Endodermal cell (in vitro differentiated cells): Measurements from ENCODE around the gene PRL. TPM values are rescaled to one million over a fixed set of nuclear protein-coding genes. Genes with fewer than 3 reads are reported as not detected.

ENCODE experiments used
- DNase-seq: peaks from one replicate; pipeline ENCODE4 v3.0.0-alpha.2; 2017
- H3K27ac ChIP-seq: 2 replicates; pipeline ENCODE4 v1.5.1; 2013; ENCODE audit warnings: mild to moderate bottlenecking, low read depth, low read length, moderate library complexity
- H3K27me3 ChIP-seq: 2 replicates; pipeline ENCODE4 v1.6.1; 2013; ENCODE audit warnings: mild to moderate bottlenecking, low read length, moderate library complexity; ENCODE audit not compliant: insufficient read depth, control insufficient read depth, poor library complexity, severe bottlenecking
- H3K36me3 ChIP-seq: 2 replicates; pipeline ENCODE4 v1.7.0; 2013; ENCODE audit warnings: mild to moderate bottlenecking, low read length, moderate library complexity; ENCODE audit not compliant: control insufficient read depth, insufficient read depth
- H3K4me1 ChIP-seq: one replicate; pipeline ENCODE4 v1.7.0; 2013; ENCODE audit warnings: low read length; ENCODE audit not compliant: control insufficient read depth, insufficient read depth
- H3K4me3 ChIP-seq: 2 replicates; pipeline ENCODE4 v1.5.1; 2013; ENCODE audit warnings: mild to moderate bottlenecking, low read length, moderate library complexity
- H3K9ac ChIP-seq: 2 replicates; pipeline ENCODE4 v1.6.1; 2013; ENCODE audit warnings: mild to moderate bottlenecking, low read length, moderate library complexity; ENCODE audit not compliant: poor library complexity, severe bottlenecking; ENCODE audit errors: extremely low read depth
- H3K9me3 ChIP-seq: 2 replicates; pipeline ENCODE4 v1.6.1; 2013; ENCODE audit warnings: mild to moderate bottlenecking, low read length, moderate library complexity; ENCODE audit not compliant: control insufficient read depth
- H3K27ac Mint-ChIP-seq: 2 replicates; pipeline ENCODE4 v1.8.0; 2020; ENCODE audit warnings: mixed read lengths
- H3K27me3 Mint-ChIP-seq: 2 replicates; pipeline ENCODE4 v1.8.0; 2021; ENCODE audit warnings: mild to moderate bottlenecking, mixed read lengths; ENCODE audit not compliant: insufficient read depth
- H3K36me3 Mint-ChIP-seq: 2 replicates; pipeline ENCODE4 v1.8.0; 2020; ENCODE audit warnings: low read depth, mixed read lengths
- H3K4me1 Mint-ChIP-seq: 2 replicates; pipeline ENCODE4 v1.8.0; 2020; ENCODE audit warnings: mixed read lengths
- H3K4me3 Mint-ChIP-seq: 2 replicates; pipeline ENCODE4 v1.8.0; 2020; ENCODE audit warnings: mild to moderate bottlenecking, moderate library complexity, mixed read lengths
- H3K9me3 Mint-ChIP-seq: 2 replicates; pipeline ENCODE4 v1.8.0; 2020; ENCODE audit warnings: mild to moderate bottlenecking, mixed read lengths
- WGBS, 2 experiments: methylation state at CpG; one replicate each; pipeline versions ENCODE4 v1.1.5 to v1.1.7; 2013; ENCODE audit warnings: missing lambda C conversion rate in 2 of 2, mixed read lengths in 1 of 2; ENCODE audit not compliant: insufficient coverage in 1 of 2, insufficient read length in 1 of 2; 5-methylcytosine and 5-hydroxymethylcytosine counted together
- total RNA-seq, 2 donors: library from RNA; stranded (reverse); fragmentation: NEBNext Ultra II Directional in 1 of 2; extraction: Animal tissue kit (Norgen Biotek cat#: 25700) in 1 of 2; gene quantifications; 2 replicates in 1 of 2; 3 replicates in 1 of 2; pipeline ENCODE4 v1.2.1, GENCODE V29; 2021
- TF ChIP-seq, protein P1 (sequence below): fragments of 200-600 bp; sonication (generic); conservative IDR thresholded peaks from 2 replicates; pipeline ENCODE4 v1.5.0; 2021; ENCODE audit warnings: antibody characterized with exemption, mild to moderate bottlenecking

Gene PRL
- total RNA-seq, 2 donors from 2014 or later = not detected

DNA sequence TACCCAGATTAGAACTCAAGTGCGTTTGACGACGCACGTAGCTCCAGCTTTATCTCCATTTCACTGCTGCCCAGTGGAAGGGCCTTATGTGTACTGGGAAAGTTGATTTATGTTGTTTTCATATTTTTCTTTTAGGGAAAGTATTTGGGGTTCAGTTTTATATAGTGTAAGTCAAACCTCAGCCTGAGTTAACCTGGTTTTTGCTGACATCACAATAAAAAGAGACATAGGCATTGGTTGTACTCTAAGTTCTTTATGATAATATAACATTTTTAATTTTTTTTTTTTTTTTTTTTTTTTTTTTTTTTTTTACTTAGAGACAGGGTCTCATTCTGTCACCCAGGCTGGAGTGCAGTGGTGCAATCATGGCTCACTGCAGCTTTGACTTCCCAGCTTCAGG lies 34.1 kb upstream of the PRL start:
- no peak overlapping the region for H3K27ac Mint-ChIP-seq
- 99 to 100% methylated on average over 1 to 4 of the region's 4 CpGs for WGBS, 2 experiments

DNA sequence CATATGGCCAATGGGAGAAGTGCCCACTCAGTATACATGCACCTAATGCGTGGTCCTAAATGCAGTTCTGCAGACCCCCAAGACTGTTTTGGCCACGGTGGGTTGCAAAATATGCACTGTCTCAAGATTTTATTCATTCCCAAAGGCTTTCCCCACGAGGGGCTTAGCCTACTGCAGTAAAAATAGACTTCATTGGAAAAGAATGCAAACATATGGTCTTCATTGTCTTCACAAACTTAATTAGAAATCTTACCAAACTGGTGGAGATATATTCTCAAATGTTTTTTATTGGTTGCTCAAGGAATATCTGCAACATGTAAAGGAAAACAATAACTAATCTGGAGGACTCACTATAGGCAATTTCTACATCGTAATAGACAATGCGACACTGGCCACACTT lies 31.6 kb upstream of the PRL start:
- Mint-ChIP-seq H3K4me1 (peaks cover 3% of the 10 kb centered on the region), H3K27ac (no peak overlapping the region), H3K4me3 (no peak overlapping the region), H3K9me3 (no peaks in the 10 kb centered on the region), H3K36me3 (no peaks in the 10 kb centered on the region), H3K27me3 (no peaks in the 10 kb centered on the region)
- no peak overlapping the region for H3K27ac ChIP-seq
- no peak overlapping the region for H3K4me3 ChIP-seq
- H3K9me3 ChIP-seq = no peaks in the 10 kb centered on the region
- no peak for DNase-seq
- H3K27me3 ChIP-seq = no peaks in the 10 kb centered on the region
- TF ChIP-seq, protein P1, sequence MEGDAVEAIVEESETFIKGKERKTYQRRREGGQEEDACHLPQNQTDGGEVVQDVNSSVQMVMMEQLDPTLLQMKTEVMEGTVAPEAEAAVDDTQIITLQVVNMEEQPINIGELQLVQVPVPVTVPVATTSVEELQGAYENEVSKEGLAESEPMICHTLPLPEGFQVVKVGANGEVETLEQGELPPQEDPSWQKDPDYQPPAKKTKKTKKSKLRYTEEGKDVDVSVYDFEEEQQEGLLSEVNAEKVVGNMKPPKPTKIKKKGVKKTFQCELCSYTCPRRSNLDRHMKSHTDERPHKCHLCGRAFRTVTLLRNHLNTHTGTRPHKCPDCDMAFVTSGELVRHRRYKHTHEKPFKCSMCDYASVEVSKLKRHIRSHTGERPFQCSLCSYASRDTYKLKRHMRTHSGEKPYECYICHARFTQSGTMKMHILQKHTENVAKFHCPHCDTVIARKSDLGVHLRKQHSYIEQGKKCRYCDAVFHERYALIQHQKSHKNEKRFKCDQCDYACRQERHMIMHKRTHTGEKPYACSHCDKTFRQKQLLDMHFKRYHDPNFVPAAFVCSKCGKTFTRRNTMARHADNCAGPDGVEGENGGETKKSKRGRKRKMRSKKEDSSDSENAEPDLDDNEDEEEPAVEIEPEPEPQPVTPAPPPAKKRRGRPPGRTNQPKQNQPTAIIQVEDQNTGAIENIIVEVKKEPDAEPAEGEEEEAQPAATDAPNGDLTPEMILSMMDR = no peak
- no peak overlapping the region for H3K9ac ChIP-seq
- 87 to 97% methylated on average over 4 to 5 of the region's 5 CpGs for WGBS, 2 experiments
- H3K36me3 ChIP-seq = no peaks in the 10 kb centered on the region
- no peaks in the 10 kb centered on the region for H3K4me1 ChIP-seq

More for the DNA sequence above, 34.1 kb upstream of the PRL start:
- H3K36me3 ChIP-seq = no peaks in the 10 kb centered on the region
- H3K9ac ChIP-seq = no peak overlapping the region
- TF ChIP-seq, protein P1 = no peak
- no peak for DNase-seq
- H3K27me3 Mint-ChIP-seq = no peaks in the 10 kb centered on the region
- no peak overlapping the region for H3K27ac ChIP-seq
- no peak overlapping the region for H3K4me3 ChIP-seq
- H3K4me1 ChIP-seq = no peaks in the 10 kb centered on the region
- no peaks in the 10 kb centered on the region for H3K9me3 ChIP-seq
- no peaks in the 10 kb centered on the region for H3K27me3 ChIP-seq
- H3K36me3 Mint-ChIP-seq = no peaks in the 10 kb centered on the region
- H3K9me3 Mint-ChIP-seq = no peaks in the 10 kb centered on the region
- H3K4me3 Mint-ChIP-seq = no peak overlapping the region
- peaks cover 7% of the 10 kb centered on the region for H3K4me1 Mint-ChIP-seq

DNA sequence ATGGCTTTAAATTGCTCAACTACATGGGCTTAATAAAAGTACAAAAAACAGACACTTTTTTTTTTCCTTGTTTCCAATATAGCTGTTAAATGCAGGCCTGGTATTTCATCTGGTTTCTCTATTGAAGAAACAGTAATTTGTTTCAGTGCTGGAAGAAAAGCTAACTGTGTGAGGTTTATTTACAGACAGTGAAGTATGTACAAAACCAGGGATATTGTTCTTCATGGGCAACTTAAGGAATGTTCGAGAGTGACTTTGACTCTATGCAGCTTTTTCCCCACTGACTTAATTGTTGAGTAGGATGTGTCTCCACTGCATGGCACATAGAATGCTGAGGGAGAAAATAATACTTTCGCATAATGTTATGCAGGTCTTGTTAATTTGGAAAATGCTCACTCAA lies 31.0 kb upstream of the PRL start:
- Mint-ChIP-seq H3K27me3 (no peaks in the 10 kb centered on the region), H3K4me1 (peaks cover 3% of the 10 kb centered on the region), H3K36me3 (no peaks in the 10 kb centered on the region), H3K4me3 (no peak overlapping the region), H3K27ac (no peak overlapping the region), H3K9me3 (no peaks in the 10 kb centered on the region)
- WGBS, 2 experiments = 89 to 100% methylated on average over 1 to 2 of the region's 2 CpGs
- H3K4me3 ChIP-seq = no peak overlapping the region
- H3K4me1 ChIP-seq = no peaks in the 10 kb centered on the region
- H3K9ac ChIP-seq = no peak overlapping the region
- TF ChIP-seq, protein P1 = no peak
- no peaks in the 10 kb centered on the region for H3K9me3 ChIP-seq
- no peaks in the 10 kb centered on the region for H3K27me3 ChIP-seq
- no peaks in the 10 kb centered on the region for H3K36me3 ChIP-seq
- no peak overlapping the region for H3K27ac ChIP-seq
- DNase-seq = no peak
